B cell (primary cell): ENCODE data around the gene NIP7. TPM values are rescaled to one million over a fixed set of nuclear protein-coding genes. Genes with fewer than 3 reads are reported as not detected.

ENCODE experiments used
- ATAC-seq: fragments of 200-7000 bp; cut with Tn5 transposase; one replicate; pipeline ENCODE4 v1.10.0; 2021; ENCODE audit warnings: low read depth, mild to moderate bottlenecking, moderate number of reproducible peaks, moderate library complexity
- CTCF ChIA-PET: fragments of 350-600 bp; sonication (Branson Sonifier 250); formaldehyde crosslinking; loops from one replicate; lab custom pipeline; 2021; ENCODE audit warnings: antibody characterized with exemption, inconsistent platforms; lab: Charles Lee
- POLR2A ChIA-PET: fragments of 350-600 bp; sonication (Branson Sonifier 250); formaldehyde crosslinking; loops from one replicate; lab custom pipeline; 2021; ENCODE audit warnings: antibody characterized with exemption; lab: Charles Lee
- DNase-seq: peaks from one replicate; pipeline ENCODE4 v3.0.0; 2013
- H2AFZ ChIP-seq: 2 replicates; pipeline ENCODE4 v1.6.1; 2012; ENCODE audit warnings: mild to moderate bottlenecking, low read depth, low read length; ENCODE audit not compliant: insufficient read depth, poor library complexity, severe bottlenecking
- H3K27ac ChIP-seq, 2 donors: 1 replicate in 1 of 2; 2 replicates in 1 of 2; pipeline ENCODE4 v1.5.1; 2012 to 2013; ENCODE audit warnings: low read length in 2 of 2, mild to moderate bottlenecking in 2 of 2, moderate library complexity in 1 of 2
- H3K27me3 ChIP-seq, 4 experiments: fragments of 200-600 bp in 1 of 4; sonication (generic) in 1 of 4; replicated peaks in 1 of 4; 1 replicate in 2 of 4; 2 replicates in 2 of 4; pipeline versions ENCODE4 v1.6.1 to v1.7.0; 2013 to 2016; ENCODE audit warnings: low read length in 3 of 4, mild to moderate bottlenecking in 2 of 4, mixed read lengths in 1 of 4, moderate library complexity in 1 of 4; ENCODE audit not compliant: insufficient read depth in 4 of 4, control insufficient read depth in 3 of 4; ENCODE audit errors: control extremely low read depth in 1 of 4
- H3K36me3 ChIP-seq, 2 experiments: replicated peaks in 1 of 2; 1 replicate in 1 of 2; 2 replicates in 1 of 2; pipeline versions ENCODE4 v1.6.1 to v1.7.1; 2013; ENCODE audit warnings: low read length in 1 of 2; ENCODE audit not compliant: insufficient read depth in 2 of 2, control insufficient read depth in 1 of 2; ENCODE audit errors: control extremely low read depth in 1 of 2, extremely low read depth in 1 of 2
- H3K4me1 ChIP-seq, 2 donors: fragments of 200-600 bp in 1 of 2; sonication (generic) in 1 of 2; 1 replicate in 1 of 2; 2 replicates in 1 of 2; pipeline versions ENCODE4 v1.5.1 to v1.6.1; 2013 to 2017; ENCODE audit warnings: low read length in 2 of 2; ENCODE audit not compliant: control insufficient read depth in 2 of 2, insufficient read depth in 2 of 2
- H3K4me2 ChIP-seq: replicated peaks from 2 replicates; pipeline ENCODE3; 2012; ENCODE audit warnings: mild to moderate bottlenecking, low read depth, low read length; ENCODE audit not compliant: poor library complexity, severe bottlenecking
- H3K4me3 ChIP-seq, 5 experiments: fragments of 200-600 bp in 1 of 5; sonication (generic) in 1 of 5; 1 replicate in 3 of 5; 2 replicates in 2 of 5; pipeline versions ENCODE4 v1.5.1 to v1.7.0; 2011 to 2016; ENCODE audit warnings: low read length in 4 of 5, mild to moderate bottlenecking in 4 of 5, low read depth in 2 of 5, control low read depth in 1 of 5, moderate library complexity in 1 of 5; ENCODE audit not compliant: insufficient read depth in 1 of 5; ENCODE audit errors: control extremely low read depth in 1 of 5, extremely low read depth in 1 of 5
- H3K79me2 ChIP-seq: fragments of 200-600 bp; sonication (generic); one replicate; pipeline ENCODE4 v1.6.0; 2016; ENCODE audit warnings: low read length; ENCODE audit not compliant: control insufficient read depth, insufficient read depth
- H3K9ac ChIP-seq: fragments of 200-600 bp; sonication (generic); 2 replicates; pipeline ENCODE4 v1.6.1; 2017; ENCODE audit warnings: mild to moderate bottlenecking, low read length, moderate library complexity
- H3K9me3 ChIP-seq, 3 donors: one replicate each; pipeline versions ENCODE4 v1.6.1 to v1.7.1; 2013; ENCODE audit warnings: low read length in 2 of 3; ENCODE audit not compliant: control insufficient read depth in 2 of 3, insufficient read depth in 1 of 3; ENCODE audit errors: control extremely low read depth in 1 of 3
- H4K20me1 ChIP-seq: 2 replicates; pipeline ENCODE4 v1.6.0; 2012; ENCODE audit warnings: mild to moderate bottlenecking, low read length; ENCODE audit not compliant: insufficient read depth, control insufficient read depth, poor library complexity, severe bottlenecking
- H3K27ac Mint-ChIP-seq: one replicate; pipeline ENCODE4 v1.8.0; 2021; ENCODE audit warnings: mixed read lengths
- H3K27me3 Mint-ChIP-seq: one replicate; pipeline ENCODE4 v1.8.0; 2021; ENCODE audit warnings: mixed read lengths
- H3K4me1 Mint-ChIP-seq: one replicate; pipeline ENCODE4 v1.8.0; 2021; ENCODE audit warnings: mixed read lengths
- H3K4me3 Mint-ChIP-seq: one replicate; pipeline ENCODE4 v1.8.0; 2021; ENCODE audit warnings: mixed read lengths
- H3K9me3 Mint-ChIP-seq: one replicate; pipeline ENCODE4 v1.8.0; 2022; ENCODE audit warnings: mixed read lengths; ENCODE audit not compliant: insufficient read depth
- EZH2 ChIP-seq: IDR thresholded peaks from 2 replicates; pipeline ENCODE4 v1.6.1; 2012; ENCODE audit warnings: borderline replicate concordance, low read depth, mild to moderate bottlenecking, moderate library complexity, low read length; ENCODE audit not compliant: insufficient read depth, poor library complexity, severe bottlenecking
- WGBS: methylation state at CpG from one replicate; pipeline ENCODE4 v1.1.5; 2013; ENCODE audit warnings: missing lambda C conversion rate; ENCODE audit not compliant: insufficient coverage; 5-methylcytosine and 5-hydroxymethylcytosine counted together
- intact Hi-C: fragments of 100-400 bp; cut with micrococcal nuclease; formaldehyde crosslinking; loops from one replicate; pipeline ENCODE4 v1.10.0; 2022
- polyA plus RNA-seq: library from polyadenylated mRNA; depleted of rRNA; stranded (reverse); fragments of >200 nt; gene quantifications from 2 replicates; pipeline ENCODE4 v1.2.3, GENCODE V29; 2012
- total RNA-seq, 2 donors: library from RNA; stranded (reverse); fragments of 120-200 nt in 1 of 2; gene quantifications; 1 replicate in 1 of 2; 2 replicates in 1 of 2; pipeline versions ENCODE4 v1.2.3 to v1.2.4, GENCODE V29; 2013 to 2022
- TF ChIP-seq, protein P1 (sequence below): fragments of 200-600 bp; IDR thresholded peaks from one replicate; pipeline ENCODE4 v1.8.0; 2022; ENCODE audit warnings: antibody characterized with exemption, mild to moderate bottlenecking

The NIP7 gene
- total and polyA plus RNA-seq, 2 donors (not counting 1 experiment from before 2014, with no cell fraction given) = 4.4 to 20.2 TPM

DNA sequence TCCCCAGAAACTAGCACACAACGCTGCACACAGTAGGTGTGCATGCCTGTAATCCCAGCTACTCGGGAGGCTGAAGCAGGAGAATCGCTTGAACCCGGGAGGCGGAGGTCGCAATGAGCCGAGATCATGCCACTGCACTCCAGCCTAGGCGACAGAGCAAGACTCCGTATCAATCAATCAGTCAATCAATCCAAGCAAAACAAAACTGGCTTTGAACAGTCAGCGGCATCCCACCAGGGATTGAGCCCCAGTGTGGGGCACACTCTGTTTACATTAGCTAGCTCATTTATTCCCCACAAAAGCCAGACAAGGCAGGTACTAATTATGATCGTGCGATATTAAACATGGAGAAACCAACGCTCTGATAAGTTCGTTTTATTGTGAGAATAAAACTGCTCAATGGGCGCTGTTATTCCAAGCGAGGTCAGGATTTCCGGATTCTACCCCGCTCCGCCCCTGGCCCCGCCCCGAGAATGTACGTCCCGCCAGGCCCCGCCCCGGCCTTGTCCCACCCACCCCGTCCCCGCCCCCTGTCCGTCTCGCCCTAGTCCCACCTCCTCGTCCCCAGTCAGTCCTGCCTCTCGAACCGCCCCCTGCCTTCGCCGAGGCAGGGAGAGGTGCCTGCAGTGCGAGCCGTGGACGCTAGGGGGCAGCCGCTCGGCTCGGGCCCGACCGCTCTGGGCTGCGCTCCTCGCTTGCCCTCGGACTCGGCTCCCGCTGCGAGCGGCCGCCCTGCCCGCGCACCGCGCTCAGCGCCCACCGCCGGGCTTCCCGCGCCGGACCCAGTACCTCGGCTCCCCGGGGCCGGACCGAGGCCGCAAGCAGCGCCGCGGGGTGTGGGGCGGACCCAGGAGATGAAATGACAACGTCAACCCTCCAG, 28.7 kb upstream of the NIP7 start, which contains the start of gene VPS4A:
TSS of gene VPS4A (plus strand) at position 698 of the 880 bp plus-strand sequence. CDS start at position 860, 162 bp downstream.
- Histone ChIP-seq H3K27me3 (no peaks in the 10 kb centered on the region), H3K4me1 (peaks cover 10 to 23% of the 10 kb centered on the region in 2 donors), H3K4me3 (peak within 1 kb of the TSS; percentile 62 to 89 (median 67)), H3K36me3 (peaks cover 2 to 18% of the 10 kb centered on the region in 2 experiments), H3K27ac (peak within 1 kb of the TSS; percentile 75 to 84), H3K4me2 (peak within 1 kb of the TSS; percentile 94), H4K20me1 (peaks cover 38% of the 10 kb centered on the region), H2AFZ (peak within 1 kb of the TSS; percentile 84), H3K9ac (peak within 1 kb of the TSS; percentile 88), H3K9me3 (peaks cover 0 to 6% (median 0%) of the 10 kb centered on the region in 3 donors), H3K79me2 (peaks cover 45% of the 10 kb centered on the region)
- Mint-ChIP-seq H3K27me3 (no peaks in the 10 kb centered on the region), H3K4me3 (peak within 1 kb of the TSS; percentile 99), H3K9me3 (no peaks in the 10 kb centered on the region), H3K4me1 (peaks cover 24% of the 10 kb centered on the region), H3K27ac (peak within 1 kb of the TSS; percentile 94)
- ATAC-seq (peak; percentile 98), DNase-seq (peak; percentile 97)
- ChIA-PET CTCF (interaction anchor here (0.6 to 1.4 kb wide), 4 partner anchors 20 to 161 kb away, joined by 3 read pairs; no protein-coding TSS in a partner anchor), POLR2A (interaction anchor here (0.6 kb wide), 1 partner anchor 1876 kb away, joined by 3 read pairs; no protein-coding TSS in a partner anchor)
- TF ChIP-seq EZH2 = no peak
- TF ChIP-seq, protein P1, sequence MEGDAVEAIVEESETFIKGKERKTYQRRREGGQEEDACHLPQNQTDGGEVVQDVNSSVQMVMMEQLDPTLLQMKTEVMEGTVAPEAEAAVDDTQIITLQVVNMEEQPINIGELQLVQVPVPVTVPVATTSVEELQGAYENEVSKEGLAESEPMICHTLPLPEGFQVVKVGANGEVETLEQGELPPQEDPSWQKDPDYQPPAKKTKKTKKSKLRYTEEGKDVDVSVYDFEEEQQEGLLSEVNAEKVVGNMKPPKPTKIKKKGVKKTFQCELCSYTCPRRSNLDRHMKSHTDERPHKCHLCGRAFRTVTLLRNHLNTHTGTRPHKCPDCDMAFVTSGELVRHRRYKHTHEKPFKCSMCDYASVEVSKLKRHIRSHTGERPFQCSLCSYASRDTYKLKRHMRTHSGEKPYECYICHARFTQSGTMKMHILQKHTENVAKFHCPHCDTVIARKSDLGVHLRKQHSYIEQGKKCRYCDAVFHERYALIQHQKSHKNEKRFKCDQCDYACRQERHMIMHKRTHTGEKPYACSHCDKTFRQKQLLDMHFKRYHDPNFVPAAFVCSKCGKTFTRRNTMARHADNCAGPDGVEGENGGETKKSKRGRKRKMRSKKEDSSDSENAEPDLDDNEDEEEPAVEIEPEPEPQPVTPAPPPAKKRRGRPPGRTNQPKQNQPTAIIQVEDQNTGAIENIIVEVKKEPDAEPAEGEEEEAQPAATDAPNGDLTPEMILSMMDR = peak; percentile 86
- intact Hi-C loops = loop anchor here (1.0 to 10.0 kb wide), 6 partner anchors 19 to 776 kb away; partner anchors contain the start of genes COG8, CYB5B, NIP7 and PDF
- WGBS = 10% methylated on average over 60 of the region's 70 CpGs
